Uterus (tissue), 2 donors: ENCODE measurements around the gene NOX3.

Source experiments
- CTCF ChIP-seq, 4 experiments: fragments of 200-600 bp in 2 of 4; fragments of 450-650 bp in 2 of 4; sonication (generic) in 2 of 4; IDR thresholded peaks; one replicate each; pipeline ENCODE4 v1.5.1; 2016 to 2019; ENCODE audit warnings: antibody characterized with exemption in 4 of 4, mild to moderate bottlenecking in 2 of 4, moderate library complexity in 1 of 4
- POLR2A ChIP-seq, 2 donors: fragments of 450-650 bp; IDR thresholded peaks; one replicate each; pipeline ENCODE4 v1.6.1; 2016; ENCODE audit warnings: antibody characterized with exemption in 2 of 2, mild to moderate bottlenecking in 1 of 2, moderate library complexity in 1 of 2

GRCh38 chr6:155486721-155487294 is 31.2 kb upstream of the NOX3 start:
- TF ChIP-seq CTCF (IDR thresholded peaks at IDR 0.05) (no peak), POLR2A (IDR thresholded peaks at IDR 0.05) (no peak)
